GM12874 (cell line): ENCODE measurements around the gene EGFL6.

Source experiments
- TF ChIP-seq, protein P1 (sequence below): IDR thresholded peaks from 2 replicates; pipeline ENCODE4 v1.5.1; 2011; ENCODE audit warnings: low read depth, mild to moderate bottlenecking, control low read depth, low read length, moderate library complexity; ENCODE audit not compliant: insufficient read depth

Gene EGFL6

DNA sequence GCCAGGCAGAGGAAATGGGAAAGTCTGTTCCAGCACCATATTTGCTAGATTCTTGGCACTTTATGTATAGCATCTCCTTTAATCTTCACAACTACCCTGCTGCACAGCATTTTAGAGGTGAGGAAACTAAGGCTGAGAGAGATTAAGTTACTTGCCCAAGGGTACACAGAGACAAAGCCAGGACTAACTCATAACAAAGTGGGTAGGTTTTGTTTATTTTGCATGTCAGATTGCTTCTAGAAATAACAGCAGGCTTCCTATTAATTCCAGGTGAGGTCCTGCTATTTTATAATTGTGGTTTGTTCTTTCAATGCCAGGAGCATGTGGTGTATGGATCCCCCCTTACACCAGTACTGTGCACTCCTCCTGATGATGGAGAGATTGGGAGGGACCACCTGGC, 98.5 kb downstream of the EGFL6 start:
- TF ChIP-seq, protein P1, sequence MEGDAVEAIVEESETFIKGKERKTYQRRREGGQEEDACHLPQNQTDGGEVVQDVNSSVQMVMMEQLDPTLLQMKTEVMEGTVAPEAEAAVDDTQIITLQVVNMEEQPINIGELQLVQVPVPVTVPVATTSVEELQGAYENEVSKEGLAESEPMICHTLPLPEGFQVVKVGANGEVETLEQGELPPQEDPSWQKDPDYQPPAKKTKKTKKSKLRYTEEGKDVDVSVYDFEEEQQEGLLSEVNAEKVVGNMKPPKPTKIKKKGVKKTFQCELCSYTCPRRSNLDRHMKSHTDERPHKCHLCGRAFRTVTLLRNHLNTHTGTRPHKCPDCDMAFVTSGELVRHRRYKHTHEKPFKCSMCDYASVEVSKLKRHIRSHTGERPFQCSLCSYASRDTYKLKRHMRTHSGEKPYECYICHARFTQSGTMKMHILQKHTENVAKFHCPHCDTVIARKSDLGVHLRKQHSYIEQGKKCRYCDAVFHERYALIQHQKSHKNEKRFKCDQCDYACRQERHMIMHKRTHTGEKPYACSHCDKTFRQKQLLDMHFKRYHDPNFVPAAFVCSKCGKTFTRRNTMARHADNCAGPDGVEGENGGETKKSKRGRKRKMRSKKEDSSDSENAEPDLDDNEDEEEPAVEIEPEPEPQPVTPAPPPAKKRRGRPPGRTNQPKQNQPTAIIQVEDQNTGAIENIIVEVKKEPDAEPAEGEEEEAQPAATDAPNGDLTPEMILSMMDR, result no peak

- TF ChIP-seq, protein P1, result no peak
These were observed 99.9 kb downstream of the EGFL6 start for GRCh38 chrX:13669246-13669737.

GRCh38 chrX:13670197-13670596, 100.8 kb downstream of the EGFL6 start:
- TF ChIP-seq, protein P1, result no peak

DNA sequence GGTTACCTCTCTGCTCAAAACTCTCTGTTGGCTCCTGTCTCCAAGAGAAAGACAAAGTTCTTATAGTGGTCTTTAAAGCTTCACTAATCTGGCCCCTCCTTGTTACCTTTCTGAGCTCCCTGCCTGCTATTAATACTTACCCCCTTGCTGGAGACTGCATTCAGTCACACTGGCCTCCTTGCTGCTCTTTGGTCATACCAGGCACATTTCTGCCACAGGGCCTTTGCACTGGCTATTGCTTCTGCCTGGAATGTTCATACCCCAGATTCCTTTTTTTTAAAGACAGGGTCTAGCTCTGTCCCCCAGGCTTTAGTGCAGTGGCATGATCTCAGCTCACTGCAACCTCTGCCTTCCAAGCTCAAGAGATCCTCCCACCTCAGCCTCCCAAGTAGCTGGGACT, 103.6 kb downstream of the EGFL6 start:
- TF ChIP-seq, protein P1, result no peak

DNA sequence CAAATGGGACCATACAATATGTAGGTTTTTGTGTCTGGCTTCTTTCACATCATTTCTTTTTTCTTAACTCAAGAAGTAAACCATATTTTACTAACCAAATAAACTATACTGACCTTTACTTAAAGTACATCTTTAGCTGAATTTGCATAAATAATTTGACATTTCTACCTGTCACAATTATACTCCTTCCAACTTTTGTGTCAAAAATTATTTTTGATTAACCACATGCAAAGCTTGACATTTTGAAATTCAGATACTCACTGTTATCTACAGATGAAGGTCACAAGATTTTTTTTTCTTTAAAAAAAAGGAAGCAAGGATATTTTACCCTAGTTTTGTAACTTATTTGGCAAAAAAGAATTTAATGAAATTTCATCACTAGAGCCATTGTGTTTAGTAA, 107.5 kb downstream of the EGFL6 start:
- TF ChIP-seq, protein P1, result no peak

DNA sequence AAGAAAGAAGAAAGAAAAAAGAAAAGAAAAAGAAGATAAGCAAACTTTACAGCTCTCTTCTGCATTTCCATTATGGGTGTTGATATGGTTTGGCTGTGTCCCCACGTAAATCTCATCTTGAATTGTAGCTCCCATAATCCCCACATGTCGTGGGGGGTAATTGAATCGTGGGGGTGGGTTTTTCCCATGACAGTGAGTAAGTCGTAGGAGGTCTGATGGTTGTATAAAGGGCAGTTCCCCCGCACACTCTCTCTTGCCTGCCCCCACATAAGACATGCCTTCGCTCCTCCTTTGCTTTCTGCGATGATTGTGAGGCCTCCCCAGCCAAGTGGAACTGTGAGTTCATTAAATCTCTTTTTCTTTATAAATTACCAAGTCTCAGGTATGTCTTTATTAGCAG, 112.2 kb downstream of the EGFL6 start:
- TF ChIP-seq, protein P1, result no peak
